ENCODE measurements around the gene TRABD2A. TPM values are rescaled to one million over a fixed set of nuclear protein-coding genes. Genes with fewer than 3 reads are reported as not detected.

Gene TRABD2A
- total RNA-seq, 2 donors from 2014 or later = 4.8 to 7.7 TPM

DNA sequence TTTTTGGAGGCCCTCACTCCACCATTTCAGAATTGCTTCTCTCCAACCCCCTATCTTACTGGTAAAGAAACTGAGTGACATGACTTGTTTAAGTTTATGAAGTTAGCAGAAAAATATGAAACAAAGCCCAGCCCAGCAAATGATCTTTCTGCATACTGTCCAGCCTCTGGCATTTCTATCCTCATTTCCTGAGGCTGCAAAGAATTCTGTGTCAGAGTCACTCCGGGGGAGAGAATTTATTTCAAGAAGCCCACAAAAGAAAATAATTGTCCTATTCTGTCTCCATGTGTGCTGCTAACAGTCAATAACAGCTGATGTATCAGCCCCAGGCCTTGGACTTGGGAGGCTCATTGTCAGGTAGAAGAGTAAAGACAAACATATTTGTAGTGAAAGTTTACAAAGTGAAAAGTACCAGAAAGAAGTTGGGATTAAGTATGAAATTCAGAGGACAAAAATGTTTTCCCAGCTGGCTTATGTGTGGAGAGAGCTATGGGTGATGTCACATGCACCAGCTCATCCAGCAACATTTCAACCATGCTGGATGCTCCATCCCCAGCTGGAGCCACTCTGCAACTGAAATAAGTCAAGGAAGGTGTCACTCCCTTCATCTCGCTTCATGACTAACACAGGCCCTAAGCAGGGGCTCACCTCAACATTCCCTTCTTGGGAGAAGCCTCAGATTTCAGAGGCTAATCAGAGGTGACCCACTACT is 42.3 kb downstream of the TRABD2A start:
- WGBS, 2 experiments (ENCODE audit: insufficient coverage in 1 of 2, insufficient read length in 1 of 2) = 86% methylated on average over 1 to 2 of the region's 2 CpGs
- H3K36me3 Mint-ChIP-seq (ENCODE audit: low read depth) = peaks cover 8% of the 10 kb centered on the region
- H3K4me3 Mint-ChIP-seq = no peak overlapping the region
- DNase-seq = no peak
- Histone ChIP-seq H3K4me1 (ENCODE audit: control insufficient read depth, insufficient read depth, low read length) (no peaks in the 10 kb centered on the region), H3K9ac (ENCODE audit: extremely low read depth, low read length, poor library complexity, severe bottlenecking) (no peak overlapping the region), H3K36me3 (ENCODE audit: control insufficient read depth, insufficient read depth, low read length) (no peaks in the 10 kb centered on the region), H3K27ac (ENCODE audit: low read depth, low read length) (no peak overlapping the region), H3K27me3 (ENCODE audit: control insufficient read depth, insufficient read depth, low read length, poor library complexity, severe bottlenecking) (peaks cover 18% of the 10 kb centered on the region), H3K4me3 (ENCODE audit: low read length) (no peak overlapping the region), H3K9me3 (ENCODE audit: control insufficient read depth, low read length) (peaks cover 26% of the 10 kb centered on the region)
- no peak overlapping the region for H3K27ac Mint-ChIP-seq
- peaks cover 23% of the 10 kb centered on the region for H3K9me3 Mint-ChIP-seq
- TF ChIP-seq, protein P1, sequence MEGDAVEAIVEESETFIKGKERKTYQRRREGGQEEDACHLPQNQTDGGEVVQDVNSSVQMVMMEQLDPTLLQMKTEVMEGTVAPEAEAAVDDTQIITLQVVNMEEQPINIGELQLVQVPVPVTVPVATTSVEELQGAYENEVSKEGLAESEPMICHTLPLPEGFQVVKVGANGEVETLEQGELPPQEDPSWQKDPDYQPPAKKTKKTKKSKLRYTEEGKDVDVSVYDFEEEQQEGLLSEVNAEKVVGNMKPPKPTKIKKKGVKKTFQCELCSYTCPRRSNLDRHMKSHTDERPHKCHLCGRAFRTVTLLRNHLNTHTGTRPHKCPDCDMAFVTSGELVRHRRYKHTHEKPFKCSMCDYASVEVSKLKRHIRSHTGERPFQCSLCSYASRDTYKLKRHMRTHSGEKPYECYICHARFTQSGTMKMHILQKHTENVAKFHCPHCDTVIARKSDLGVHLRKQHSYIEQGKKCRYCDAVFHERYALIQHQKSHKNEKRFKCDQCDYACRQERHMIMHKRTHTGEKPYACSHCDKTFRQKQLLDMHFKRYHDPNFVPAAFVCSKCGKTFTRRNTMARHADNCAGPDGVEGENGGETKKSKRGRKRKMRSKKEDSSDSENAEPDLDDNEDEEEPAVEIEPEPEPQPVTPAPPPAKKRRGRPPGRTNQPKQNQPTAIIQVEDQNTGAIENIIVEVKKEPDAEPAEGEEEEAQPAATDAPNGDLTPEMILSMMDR (conservative IDR thresholded peaks at IDR 0.05) = no peak
- peaks cover 17% of the 10 kb centered on the region for H3K27me3 Mint-ChIP-seq (ENCODE audit: insufficient read depth)
- peaks cover 5% of the 10 kb centered on the region for H3K4me1 Mint-ChIP-seq

GRCh38 chr2:84836215-84836614 is 44.7 kb downstream of the TRABD2A start:
- H3K9me3 Mint-ChIP-seq = peaks cover 23% of the 10 kb centered on the region
- no peak for DNase-seq
- no peak overlapping the region for H3K4me3 Mint-ChIP-seq

DNA sequence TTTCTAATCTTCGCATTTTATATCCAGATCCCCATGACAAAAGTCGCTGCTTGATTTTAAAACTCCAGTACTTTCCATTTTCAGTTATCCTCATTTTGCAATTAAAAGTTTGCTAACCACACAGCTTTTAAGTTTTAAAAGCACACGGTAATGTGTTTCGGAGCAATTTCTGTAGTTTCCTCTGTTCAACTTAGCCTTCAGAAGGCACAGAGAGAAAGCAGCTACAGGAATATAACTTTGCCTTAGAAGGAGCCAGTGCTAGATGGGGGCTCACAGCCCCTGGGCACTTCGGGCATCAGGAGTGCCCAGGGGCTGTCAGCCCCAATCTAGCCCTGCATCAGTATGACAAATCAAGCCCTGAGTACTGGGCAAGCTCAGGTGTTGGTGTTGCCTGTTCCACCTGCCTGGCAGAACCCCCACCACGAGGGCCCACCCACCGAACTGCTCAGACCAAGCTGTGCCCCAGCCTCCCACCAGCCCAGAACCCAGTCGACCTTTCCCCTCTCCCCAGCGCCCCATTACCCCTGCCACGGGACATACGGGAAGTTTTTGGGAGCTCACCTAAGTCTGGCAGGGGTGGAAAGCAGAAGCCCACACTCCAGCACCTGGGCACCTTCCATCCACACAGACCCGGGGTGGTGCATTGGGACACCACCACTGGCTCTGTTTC is 47.3 kb downstream of the TRABD2A start:
- Mint-ChIP-seq H3K9me3 (peaks cover 23% of the 10 kb centered on the region), H3K27ac (no peak overlapping the region), H3K4me3 (no peak overlapping the region), H3K4me1 (peaks cover 4% of the 10 kb centered on the region), H3K27me3 (ENCODE audit: insufficient read depth) (peaks cover 1% of the 10 kb centered on the region), H3K36me3 (ENCODE audit: low read depth) (peaks cover 8% of the 10 kb centered on the region)
- Histone ChIP-seq H3K27ac (ENCODE audit: low read depth, low read length) (no peak overlapping the region), H3K27me3 (ENCODE audit: control insufficient read depth, insufficient read depth, low read length, poor library complexity, severe bottlenecking) (no peaks in the 10 kb centered on the region), H3K9me3 (ENCODE audit: control insufficient read depth, low read length) (peaks cover 26% of the 10 kb centered on the region), H3K4me1 (ENCODE audit: control insufficient read depth, insufficient read depth, low read length) (no peaks in the 10 kb centered on the region), H3K4me3 (ENCODE audit: low read length) (no peak overlapping the region), H3K36me3 (ENCODE audit: control insufficient read depth, insufficient read depth, low read length) (no peaks in the 10 kb centered on the region), H3K9ac (ENCODE audit: extremely low read depth, low read length, poor library complexity, severe bottlenecking) (no peak overlapping the region)
- TF ChIP-seq, protein P1 (conservative IDR thresholded peaks at IDR 0.05) = no peak
- DNase-seq = no peak
- 91% methylated on average over 6 to 12 of the region's 12 CpGs for WGBS, 2 experiments (ENCODE audit: insufficient coverage in 1 of 2, insufficient read length in 1 of 2)

More at GRCh38 chr2:84836215-84836614, 44.7 kb downstream of the TRABD2A start:
- Histone ChIP-seq H3K4me1 (ENCODE audit: control insufficient read depth, insufficient read depth, low read length) (no peaks in the 10 kb centered on the region), H3K9ac (ENCODE audit: extremely low read depth, low read length, poor library complexity, severe bottlenecking) (no peak overlapping the region), H3K36me3 (ENCODE audit: control insufficient read depth, insufficient read depth, low read length) (no peaks in the 10 kb centered on the region), H3K9me3 (ENCODE audit: control insufficient read depth, low read length) (peaks cover 26% of the 10 kb centered on the region), H3K27ac (ENCODE audit: low read depth, low read length) (no peak overlapping the region), H3K4me3 (ENCODE audit: low read length) (no peak overlapping the region), H3K27me3 (ENCODE audit: control insufficient read depth, insufficient read depth, low read length, poor library complexity, severe bottlenecking) (peaks cover under 1% of the 10 kb centered on the region)
- Mint-ChIP-seq H3K36me3 (ENCODE audit: low read depth) (peaks cover 8% of the 10 kb centered on the region), H3K27me3 (ENCODE audit: insufficient read depth) (peaks cover 3% of the 10 kb centered on the region), H3K27ac (no peak overlapping the region), H3K4me1 (peaks cover 9% of the 10 kb centered on the region)
- WGBS, 2 experiments (ENCODE audit: insufficient coverage in 1 of 2, insufficient read length in 1 of 2) = 83 to 85% methylated on average over 1 of the region's 2 CpGs
- TF ChIP-seq, protein P1 (conservative IDR thresholded peaks at IDR 0.05) = no peak

Measured in endodermal cell (in vitro differentiated cells).